ENCODE measurements around the gene GALK1. TPM values are rescaled to one million over a fixed set of nuclear protein-coding genes. Genes with fewer than 3 reads are reported as not detected.

GALK1 gene
- total and polyA plus RNA-seq, 2 of the 13 experiments (the other 11 are each of a cell fraction or from before 2014, with no cell fraction given) = 59.9 to 93.6 TPM

DNA sequence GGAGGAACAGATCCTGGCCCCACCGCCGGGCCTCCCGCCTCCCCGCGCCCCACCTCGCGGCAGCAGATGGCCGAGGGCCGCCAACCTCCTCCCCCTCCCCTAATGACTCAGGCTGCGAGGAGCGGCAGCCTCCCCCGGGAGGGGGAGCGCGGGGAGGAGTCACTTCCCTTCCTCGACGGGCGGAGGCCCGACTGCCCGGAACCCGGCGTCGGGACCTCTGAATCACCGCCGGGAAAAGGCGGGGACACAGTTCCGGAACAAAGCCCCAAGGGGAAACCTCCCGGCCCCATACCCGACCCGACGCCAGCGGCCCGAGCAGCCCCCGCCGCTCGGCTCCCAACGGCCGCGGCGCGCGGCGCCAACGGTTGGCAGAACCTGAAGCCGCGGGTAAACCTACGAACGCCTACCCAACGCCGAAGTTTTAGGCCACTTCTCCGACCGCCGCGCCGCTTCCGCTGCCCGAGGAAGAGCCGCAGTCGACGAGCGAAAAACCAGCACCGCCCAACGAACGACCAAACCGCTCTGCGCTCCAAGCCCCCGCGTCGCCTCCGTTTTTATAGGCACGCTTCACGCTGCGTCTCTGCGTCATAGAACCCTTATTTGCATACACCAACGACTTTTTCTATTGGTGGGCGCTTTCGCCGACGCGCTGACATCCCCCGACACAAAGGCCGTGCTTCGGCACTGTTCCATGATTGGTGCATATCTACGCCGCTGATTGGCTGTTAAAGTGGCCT is 14.4 kb upstream of the GALK1 start (continued):
- TF ChIP-seq ZNF790 (CRISPR knock-in tag; IDR thresholded peaks at IDR 0.05; ENCODE audit: borderline replicate concordance) (peak; percentile 98), ZNF512 (CRISPR knock-in tag; IDR thresholded peaks at IDR 0.05) (no peak), FOXJ3 (CRISPR knock-in tag; IDR thresholded peaks at IDR 0.05; ENCODE audit: borderline replicate concordance) (peak; percentile 67; the same call in 1 of the 2 replicates), ZNF20 (CRISPR knock-in tag; IDR thresholded peaks at IDR 0.05) (no peak), LRRFIP1 (CRISPR knock-in tag; conservative IDR thresholded peaks at IDR 0.05) (peak; percentile 83; the same call in 1 of the 2 replicates), NFYB (CRISPR knock-in tag; IDR thresholded peaks at IDR 0.05) (peak; percentile 98), ZNF24 (IDR thresholded peaks at IDR 0.05) (peak; percentile 79), ZNF570 (CRISPR knock-in tag; IDR thresholded peaks at IDR 0.05; ENCODE audit: borderline replicate concordance) (no peak), ZNF749 (CRISPR knock-in tag; IDR thresholded peaks at IDR 0.05; ENCODE audit: borderline replicate concordance) (peak; percentile 57; the same call in 1 of the 2 replicates), ZNF773 (CRISPR knock-in tag; IDR thresholded peaks at IDR 0.05; ENCODE audit: borderline replicate concordance) (peak; percentile 92; the same call in 1 of the 2 replicates), ZKSCAN8 (CRISPR knock-in tag; IDR thresholded peaks at IDR 0.05; ENCODE audit: borderline replicate concordance) (peak; percentile 63; the same call in 1 of the 2 replicates), ZNF589 (CRISPR knock-in tag; conservative IDR thresholded peaks at IDR 0.05) (peak; percentile 84), EZH2 (conservative IDR thresholded peaks at IDR 0.05; ENCODE audit: low read depth, low read length) (no peak), IRX3 (CRISPR knock-in tag; IDR thresholded peaks at IDR 0.05; ENCODE audit: borderline replicate concordance, low read depth) (no peak; the same call in 1 of the 2 replicates), YEATS2 (CRISPR knock-in tag; IDR thresholded peaks at IDR 0.05; ENCODE audit: borderline replicate concordance) (peak; percentile 87), ZNF878 (CRISPR knock-in tag; IDR thresholded peaks at IDR 0.05) (no peak), ATAD3A (CRISPR knock-in tag; IDR thresholded peaks at IDR 0.05) (no peak; the same call in 1 of the 2 replicates), ATF7-NPFF (CRISPR knock-in tag; IDR thresholded peaks at IDR 0.05; ENCODE audit: low read depth) (peak; percentile 84)
- TF ChIP-seq, protein P1, sequence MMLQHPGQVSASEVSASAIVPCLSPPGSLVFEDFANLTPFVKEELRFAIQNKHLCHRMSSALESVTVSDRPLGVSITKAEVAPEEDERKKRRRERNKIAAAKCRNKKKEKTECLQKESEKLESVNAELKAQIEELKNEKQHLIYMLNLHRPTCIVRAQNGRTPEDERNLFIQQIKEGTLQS (CRISPR knock-in tag; IDR thresholded peaks at IDR 0.05) = peak; percentile 77
- TF ChIP-seq, protein P2, sequence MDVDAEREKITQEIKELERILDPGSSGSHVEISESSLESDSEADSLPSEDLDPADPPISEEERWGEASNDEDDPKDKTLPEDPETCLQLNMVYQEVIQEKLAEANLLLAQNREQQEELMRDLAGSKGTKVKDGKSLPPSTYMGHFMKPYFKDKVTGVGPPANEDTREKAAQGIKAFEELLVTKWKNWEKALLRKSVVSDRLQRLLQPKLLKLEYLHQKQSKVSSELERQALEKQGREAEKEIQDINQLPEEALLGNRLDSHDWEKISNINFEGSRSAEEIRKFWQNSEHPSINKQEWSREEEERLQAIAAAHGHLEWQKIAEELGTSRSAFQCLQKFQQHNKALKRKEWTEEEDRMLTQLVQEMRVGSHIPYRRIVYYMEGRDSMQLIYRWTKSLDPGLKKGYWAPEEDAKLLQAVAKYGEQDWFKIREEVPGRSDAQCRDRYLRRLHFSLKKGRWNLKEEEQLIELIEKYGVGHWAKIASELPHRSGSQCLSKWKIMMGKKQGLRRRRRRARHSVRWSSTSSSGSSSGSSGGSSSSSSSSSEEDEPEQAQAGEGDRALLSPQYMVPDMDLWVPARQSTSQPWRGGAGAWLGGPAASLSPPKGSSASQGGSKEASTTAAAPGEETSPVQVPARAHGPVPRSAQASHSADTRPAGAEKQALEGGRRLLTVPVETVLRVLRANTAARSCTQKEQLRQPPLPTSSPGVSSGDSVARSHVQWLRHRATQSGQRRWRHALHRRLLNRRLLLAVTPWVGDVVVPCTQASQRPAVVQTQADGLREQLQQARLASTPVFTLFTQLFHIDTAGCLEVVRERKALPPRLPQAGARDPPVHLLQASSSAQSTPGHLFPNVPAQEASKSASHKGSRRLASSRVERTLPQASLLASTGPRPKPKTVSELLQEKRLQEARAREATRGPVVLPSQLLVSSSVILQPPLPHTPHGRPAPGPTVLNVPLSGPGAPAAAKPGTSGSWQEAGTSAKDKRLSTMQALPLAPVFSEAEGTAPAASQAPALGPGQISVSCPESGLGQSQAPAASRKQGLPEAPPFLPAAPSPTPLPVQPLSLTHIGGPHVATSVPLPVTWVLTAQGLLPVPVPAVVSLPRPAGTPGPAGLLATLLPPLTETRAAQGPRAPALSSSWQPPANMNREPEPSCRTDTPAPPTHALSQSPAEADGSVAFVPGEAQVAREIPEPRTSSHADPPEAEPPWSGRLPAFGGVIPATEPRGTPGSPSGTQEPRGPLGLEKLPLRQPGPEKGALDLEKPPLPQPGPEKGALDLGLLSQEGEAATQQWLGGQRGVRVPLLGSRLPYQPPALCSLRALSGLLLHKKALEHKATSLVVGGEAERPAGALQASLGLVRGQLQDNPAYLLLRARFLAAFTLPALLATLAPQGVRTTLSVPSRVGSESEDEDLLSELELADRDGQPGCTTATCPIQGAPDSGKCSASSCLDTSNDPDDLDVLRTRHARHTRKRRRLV (CRISPR knock-in tag; IDR thresholded peaks at IDR 0.05) = peak; percentile 78

All from HepG2 (cell line).